ENCODE measurements around the gene TBC1D5.
"Not testable (repeated sequence)": the region's sequence is repeated elsewhere in the genome, so short reads cannot be mapped to it uniquely, and the experiment has no call there.

Gene TBC1D5

DNA sequence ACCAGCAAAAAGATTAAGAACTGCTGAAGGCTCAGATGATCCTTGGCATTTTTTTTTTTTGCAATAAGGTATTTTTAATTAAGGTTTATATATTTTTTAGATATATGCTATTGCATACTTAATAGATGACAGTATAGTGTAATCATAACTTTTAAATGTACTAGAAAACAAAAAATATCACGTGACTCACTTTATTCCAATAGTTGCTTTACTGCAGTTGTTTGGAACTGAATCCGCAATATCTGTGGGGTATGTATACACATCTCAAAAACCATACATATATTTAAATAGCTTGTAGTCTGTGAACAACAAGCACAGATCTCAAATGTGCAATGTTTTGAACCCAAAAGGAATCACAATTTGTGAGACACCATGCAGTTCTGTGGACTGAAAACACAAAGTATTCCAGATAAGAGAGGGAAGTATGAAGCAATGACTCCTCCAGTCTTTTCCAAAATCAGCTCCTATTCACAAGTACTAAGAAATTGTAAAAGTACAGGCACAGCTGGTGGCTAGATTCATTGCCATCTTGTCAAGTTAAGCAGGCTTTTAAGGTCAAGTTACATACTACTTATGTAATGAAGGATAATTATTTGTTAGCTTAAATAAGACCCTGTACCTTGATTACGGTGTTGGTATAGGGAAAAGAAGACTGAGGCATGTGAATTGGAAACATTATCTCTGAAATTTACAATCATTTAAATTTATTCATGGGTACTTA lies 331.1 kb downstream of the TBC1D5 start:
- no peak for DNase-seq (ENCODE audit: low read depth in 2 of 2)

DNA sequence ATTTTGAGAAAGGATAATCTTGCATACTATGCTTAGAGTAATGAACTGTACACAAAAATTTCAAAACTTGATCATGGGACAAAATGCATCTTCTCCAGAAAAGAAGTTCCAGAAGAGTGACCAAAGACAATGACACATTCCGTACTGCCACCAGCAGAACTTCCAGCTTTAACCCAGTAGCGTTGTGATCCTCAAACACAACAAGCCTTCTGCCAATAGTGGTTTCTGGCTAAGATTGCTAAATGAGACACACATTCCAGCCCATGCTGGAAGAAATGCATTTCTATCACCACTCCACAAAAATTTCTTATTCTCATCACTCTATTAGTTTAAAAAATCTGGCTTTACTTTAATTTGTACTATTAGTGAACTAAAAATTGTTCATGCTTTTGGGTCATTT lies 334.9 kb downstream of the TBC1D5 start:
- DNase-seq (ENCODE audit: low read depth in 2 of 2): no peak

DNA sequence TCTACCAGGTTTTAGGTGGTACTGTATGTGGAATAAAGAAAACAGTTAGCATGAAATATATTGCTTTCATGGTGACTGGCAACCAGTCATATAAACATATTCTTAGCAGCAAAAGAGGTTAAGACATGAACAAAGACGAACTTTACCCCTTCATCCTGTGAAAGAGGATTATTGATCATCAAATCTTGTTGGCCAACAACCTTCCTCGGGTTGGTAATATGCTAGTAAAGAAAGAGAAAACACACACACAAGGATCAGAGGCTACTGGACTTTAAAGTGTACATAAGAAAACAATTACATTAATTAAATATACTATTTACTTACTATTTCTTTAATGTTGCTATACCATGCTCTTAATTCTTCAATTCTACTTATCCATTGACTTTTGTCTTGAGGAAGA lies 337.9 kb downstream of the TBC1D5 start:
- no peak for DNase-seq (ENCODE audit: low read depth in 2 of 2)

DNA sequence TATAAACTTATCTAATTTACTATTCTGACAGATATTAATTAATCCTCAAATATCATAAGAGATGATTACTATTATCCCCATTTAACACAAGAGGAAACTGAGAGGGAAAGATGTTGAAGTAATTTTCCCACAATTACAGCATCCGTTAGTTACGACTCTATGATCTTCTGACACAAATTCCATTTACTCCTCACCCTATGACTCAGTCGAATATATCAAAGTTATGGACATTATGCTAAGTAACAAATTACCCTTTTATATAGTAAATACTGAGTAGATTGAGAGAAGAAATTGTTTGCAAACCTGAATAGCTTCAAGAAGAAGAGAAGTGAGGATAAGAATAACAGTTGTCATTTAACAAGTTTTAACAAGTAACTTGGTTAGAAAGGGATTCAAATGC lies 340.0 kb downstream of the TBC1D5 start:
- no peak for DNase-seq (ENCODE audit: low read depth in 2 of 2)

DNA sequence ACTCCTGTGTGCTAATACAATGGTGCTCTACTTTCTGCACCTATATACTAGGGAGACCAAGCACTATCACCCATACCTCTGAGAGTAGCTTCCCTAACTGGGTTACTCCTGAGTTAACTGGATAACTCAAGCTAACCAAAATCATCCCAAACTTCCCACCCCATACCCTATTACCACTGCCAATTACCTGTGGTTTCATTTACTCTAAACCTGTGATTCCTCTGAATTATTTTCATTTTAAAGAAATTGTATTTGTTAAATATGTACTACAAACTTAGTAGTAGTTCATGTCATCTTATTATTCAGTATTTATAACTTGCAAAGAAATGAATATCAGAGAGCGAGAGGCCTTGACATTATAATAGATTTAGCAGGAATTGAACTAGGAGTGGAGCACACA lies 340.5 kb downstream of the TBC1D5 start:
- no peak for DNase-seq (ENCODE audit: low read depth in 2 of 2)

- no peak for DNase-seq (ENCODE audit: low read depth in 2 of 2)
Observed at GRCh38 chr3:17399586-17399985, 342.8 kb downstream of the TBC1D5 start.

DNA sequence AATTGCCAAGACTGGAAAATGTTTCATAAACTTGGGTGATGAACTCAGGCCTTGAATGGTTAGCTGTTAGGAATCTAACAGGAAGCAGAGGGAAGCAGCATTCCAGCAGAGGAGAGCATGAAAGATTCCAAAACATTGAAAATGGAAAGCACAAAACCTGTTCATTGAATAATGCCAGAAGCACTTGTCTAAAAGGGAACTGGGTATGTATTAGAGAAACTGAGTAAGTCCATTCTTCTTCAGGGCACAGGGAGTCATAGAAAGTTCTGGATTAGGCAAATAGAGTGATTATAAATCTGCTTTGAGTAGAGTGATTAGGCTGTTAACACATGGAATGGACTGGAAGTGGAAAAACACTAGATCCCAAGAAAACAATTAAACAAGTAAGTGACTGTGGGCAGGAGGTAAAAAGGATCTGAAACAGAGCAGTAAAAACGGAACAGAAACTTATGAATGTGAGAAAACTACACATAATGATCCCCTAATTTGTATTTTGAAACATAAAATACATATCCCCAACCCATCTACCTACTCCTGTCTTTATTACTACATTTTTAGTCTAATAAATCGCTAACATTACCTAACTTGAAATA lies 343.4 kb downstream of the TBC1D5 start:
- DNase-seq (ENCODE audit: low read depth in 2 of 2): no peak

- DNase-seq (ENCODE audit: low read depth in 2 of 2): no peak
Observed at GRCh38 chr3:17396036-17396435, 346.4 kb downstream of the TBC1D5 start.

DNA sequence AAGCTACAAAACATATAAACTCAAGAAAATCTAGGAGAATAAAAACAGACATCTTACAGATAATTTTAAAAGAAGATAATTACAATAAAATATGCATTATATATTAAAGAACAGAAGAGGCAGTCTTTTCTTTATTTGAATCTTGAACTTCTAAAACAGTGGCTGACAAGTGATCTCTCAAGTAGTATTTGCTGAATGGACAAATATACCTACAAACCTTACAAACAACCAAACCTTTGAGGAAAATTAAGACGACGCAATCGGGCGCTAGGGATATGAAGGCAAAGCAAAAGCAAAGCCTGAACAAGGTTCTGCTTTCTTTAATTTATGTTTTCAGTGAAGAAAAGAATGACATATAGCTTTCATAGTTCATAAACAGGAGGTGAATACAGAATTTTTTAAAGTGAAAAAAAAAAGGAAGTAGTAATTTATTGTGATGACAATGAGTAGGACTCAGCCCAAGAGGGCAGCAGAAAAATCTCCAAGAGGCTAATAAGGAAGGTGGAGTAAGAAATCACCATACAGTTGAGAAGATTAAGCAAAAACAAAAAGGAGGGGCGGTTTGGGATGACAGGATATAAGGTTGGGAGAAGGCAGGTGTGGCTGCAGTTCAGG lies 347.8 kb downstream of the TBC1D5 start:
- no peak for DNase-seq (ENCODE audit: low read depth in 2 of 2)

DNA sequence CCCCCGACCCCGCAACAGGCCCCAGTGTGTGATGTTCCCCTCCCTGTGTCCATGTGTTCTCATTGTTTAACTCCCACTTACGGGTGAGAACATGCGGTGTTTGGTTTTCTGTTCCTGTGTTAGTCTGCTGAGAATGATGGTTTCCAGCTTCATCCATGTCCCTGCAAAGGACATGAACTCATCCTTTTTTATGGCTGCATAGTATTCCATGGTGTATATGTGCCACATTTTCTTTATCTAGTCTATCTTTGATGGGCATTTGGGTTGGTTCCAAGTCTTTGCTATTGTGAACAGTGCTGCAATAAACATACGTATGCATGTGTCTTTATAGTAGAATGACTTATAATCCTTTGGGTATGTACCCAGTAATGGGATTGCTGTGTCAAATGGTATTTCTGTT lies 349.9 kb downstream of the TBC1D5 start:
- not testable (repeated sequence) for DNase-seq (ENCODE audit: low read depth in 2 of 2)

- no peak for DNase-seq (ENCODE audit: low read depth in 2 of 2)
Observed at GRCh38 chr3:17390785-17391184, 351.6 kb downstream of the TBC1D5 start.

- no peak for DNase-seq (ENCODE audit: low read depth in 2 of 2)
Observed at GRCh38 chr3:17387108-17387507, 355.3 kb downstream of the TBC1D5 start.

DNA sequence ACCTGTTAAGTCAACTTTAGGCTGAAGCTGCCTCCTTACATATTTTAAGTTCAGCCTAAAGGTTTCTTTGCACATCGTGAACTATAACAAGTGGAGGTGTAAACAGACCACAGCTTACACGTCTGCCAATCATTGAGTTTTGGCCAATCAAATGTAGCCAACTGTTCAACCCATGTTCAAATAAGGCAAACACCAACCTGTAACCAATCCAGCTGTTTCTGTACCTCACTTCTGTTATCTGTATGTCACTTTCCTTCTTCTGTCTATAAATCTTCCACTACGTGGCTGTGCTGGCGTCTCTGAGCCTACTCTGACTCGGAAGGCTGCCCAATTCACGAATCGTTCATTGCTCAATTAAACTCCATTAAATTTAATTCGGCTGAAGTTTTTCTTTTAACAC lies 356.0 kb downstream of the TBC1D5 start:
- no peak for DNase-seq (ENCODE audit: low read depth in 2 of 2)

DNA sequence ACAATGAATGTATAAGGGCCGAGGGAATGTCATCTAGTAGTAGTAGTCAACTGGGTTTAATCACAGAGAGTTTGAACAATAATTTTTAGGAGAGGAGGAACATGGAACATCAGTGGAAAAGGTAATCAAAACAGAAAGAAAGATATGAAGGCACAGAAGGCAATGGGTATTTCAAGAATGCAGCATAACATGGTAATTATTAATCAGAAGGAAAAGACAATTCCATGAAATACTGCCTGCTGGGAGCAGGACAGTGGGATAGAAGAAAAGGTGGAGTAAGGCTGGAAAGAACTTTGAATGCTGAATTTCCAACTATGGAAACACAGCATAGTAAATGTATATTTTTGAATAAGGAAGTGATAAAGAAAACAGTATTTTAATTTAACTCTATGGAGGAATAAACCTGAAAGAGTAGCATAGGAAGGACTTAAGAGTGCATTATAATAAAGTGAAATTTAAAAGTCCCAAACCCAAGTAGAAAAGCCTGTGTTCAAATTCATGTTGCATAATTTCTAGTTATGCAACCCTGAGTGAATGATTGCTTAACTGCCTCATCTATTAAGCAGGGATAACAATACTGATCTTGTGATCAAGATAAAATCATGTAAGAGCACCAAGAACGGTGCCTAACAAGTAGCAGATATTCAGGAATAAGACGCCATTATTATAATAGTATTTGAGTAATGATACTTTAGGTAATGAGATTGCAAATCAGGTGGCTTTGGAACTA lies 357.7 kb downstream of the TBC1D5 start:
- no peak for DNase-seq (ENCODE audit: low read depth in 2 of 2)

GRCh38 chr3:17373304-17373703 lies 369.1 kb downstream of the TBC1D5 start:
- DNase-seq (ENCODE audit: low read depth in 2 of 2): no peak

DNA sequence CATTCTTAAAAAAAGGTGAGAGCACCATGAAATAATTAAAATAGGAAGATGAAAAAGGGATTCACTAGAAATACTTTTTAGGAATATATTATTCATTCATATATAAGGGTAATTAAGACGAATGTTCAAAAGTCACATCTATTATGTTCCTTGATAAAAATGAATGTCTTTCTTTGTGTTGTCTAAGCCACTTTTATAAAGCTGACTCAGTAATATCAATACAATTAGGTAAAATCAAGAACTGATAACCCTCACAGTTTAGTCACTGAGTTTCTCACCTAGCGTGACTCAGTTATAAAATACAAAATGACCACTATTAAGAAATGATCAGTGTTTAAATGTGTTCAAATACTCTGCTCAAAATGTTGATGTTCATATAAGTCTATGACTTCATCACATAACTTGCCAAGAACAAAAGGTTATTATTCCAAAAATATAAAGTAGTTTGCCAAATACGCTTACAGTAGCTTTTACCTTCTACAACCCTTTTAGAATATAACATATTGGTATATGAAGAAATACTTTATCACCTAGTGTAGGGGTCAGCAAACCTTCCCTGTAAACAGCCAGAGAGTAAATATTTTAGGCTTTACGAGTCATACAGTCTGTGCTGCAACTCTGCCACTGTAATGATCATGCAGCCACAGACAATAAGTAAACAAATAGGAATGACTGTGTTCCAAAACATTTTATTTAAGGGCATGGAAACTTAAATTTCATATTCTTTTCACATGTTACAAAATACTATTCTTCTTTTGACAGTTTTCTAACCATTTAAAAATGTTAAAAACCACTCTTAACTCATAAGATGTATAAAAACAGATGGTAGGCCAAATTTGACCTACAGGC lies 369.8 kb downstream of the TBC1D5 start:
- DNase-seq (ENCODE audit: low read depth in 2 of 2): no peak

DNA sequence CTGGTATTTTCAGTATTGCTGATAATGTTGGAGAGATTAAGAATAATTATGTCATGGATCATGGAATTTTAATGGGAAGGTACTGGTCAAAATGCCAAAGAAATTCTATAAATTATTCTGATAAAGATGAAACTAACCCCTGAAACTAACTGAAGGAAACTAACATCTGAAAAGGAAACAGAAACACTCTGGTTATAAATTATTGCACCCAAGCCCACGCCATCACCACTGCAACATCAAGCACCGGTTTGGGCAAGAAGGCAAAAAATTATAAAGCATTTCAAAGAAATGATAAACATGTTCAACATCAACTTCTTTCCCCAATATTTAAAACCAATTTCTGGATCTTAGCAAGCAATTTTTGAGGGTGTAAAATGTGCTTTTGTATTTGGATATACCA lies 372.5 kb downstream of the TBC1D5 start:
- DNase-seq (ENCODE audit: low read depth in 2 of 2): no peak

DNA sequence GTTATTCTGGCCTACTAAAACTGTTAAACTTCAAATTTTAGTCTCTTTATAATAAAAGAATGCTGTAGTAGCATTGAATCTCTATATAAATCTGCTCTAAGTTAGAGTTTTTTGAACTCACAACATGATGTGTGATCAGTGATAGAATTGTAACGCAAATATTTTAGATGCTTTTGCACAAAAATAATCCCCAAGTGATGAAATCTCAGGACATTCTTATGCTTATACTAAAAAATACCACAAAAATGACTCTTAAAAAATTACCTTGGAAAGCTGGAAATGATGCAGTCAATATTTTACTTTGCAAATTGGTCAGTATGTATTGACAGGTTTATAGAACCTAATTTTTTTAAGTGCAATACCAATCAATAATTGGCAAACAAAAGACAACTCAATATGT lies 375.3 kb downstream of the TBC1D5 start:
- DNase-seq (ENCODE audit: low read depth in 2 of 2): no peak

DNA sequence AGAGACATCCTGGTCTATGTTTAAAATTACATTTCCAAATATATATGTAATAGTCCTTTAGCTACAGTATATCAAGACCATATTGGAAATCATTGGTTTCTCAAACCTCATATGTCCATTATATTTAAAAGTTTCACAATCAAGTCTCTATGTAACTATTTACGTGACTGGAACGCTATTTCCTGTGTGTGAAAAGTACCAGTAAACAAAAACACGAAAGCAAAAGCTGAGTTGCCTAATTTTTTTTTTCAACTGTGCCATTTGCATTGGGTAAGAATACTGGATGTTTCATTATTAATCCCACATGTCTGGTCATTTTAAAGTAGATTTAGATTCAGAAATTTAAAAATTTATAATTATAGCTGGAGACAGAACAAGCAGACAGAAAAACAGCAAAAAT lies 381.4 kb downstream of the TBC1D5 start:
- no peak for DNase-seq (ENCODE audit: low read depth in 2 of 2)

GRCh38 chr3:17359911-17360310 lies 382.5 kb downstream of the TBC1D5 start:
- no peak for DNase-seq (ENCODE audit: low read depth in 2 of 2)

GRCh38 chr3:17357035-17357710 lies 385.3 kb downstream of the TBC1D5 start:
- DNase-seq (ENCODE audit: low read depth in 2 of 2): no peak
